Inferior parietal cortex (tissue), 1 donor: ENCODE measurements around the gene ART3.
"Not testable (repeated sequence)": the region's sequence is repeated elsewhere in the genome, so short reads cannot be mapped to it uniquely, and the experiment has no call there.

Experiments used
- DNase-seq: peaks from one replicate; pipeline ENCODE4 v3.0.0-alpha.2; 2016; ENCODE audit errors: extremely low spot score

ART3 gene, protein sequence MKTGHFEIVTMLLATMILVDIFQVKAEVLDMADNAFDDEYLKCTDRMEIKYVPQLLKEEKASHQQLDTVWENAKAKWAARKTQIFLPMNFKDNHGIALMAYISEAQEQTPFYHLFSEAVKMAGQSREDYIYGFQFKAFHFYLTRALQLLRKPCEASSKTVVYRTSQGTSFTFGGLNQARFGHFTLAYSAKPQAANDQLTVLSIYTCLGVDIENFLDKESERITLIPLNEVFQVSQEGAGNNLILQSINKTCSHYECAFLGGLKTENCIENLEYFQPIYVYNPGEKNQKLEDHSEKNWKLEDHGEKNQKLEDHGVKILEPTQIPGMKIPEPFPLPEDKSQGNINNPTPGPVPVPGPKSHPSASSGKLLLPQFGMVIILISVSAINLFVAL

DNA sequence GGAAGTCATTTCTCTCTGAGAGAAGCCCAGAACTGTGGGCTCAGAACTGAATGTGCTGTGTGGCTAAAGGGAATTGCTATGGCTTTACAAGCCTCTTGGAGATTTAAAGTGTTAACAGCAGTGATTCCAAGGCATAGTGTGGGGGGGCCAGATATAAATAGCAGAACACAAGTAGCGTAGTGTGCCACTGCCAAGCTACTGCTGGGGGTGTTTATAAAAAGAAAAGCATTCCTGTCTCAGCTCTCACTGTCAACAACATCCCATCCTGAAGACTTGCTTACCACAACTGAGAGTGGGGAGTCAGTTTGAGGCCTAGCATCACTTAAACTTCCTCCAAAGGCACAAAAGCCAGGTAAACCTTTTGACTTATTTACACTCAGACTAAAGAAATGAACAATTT is at the start of gene ART3:
ART3 (plus strand) TSS at position 242 of the 400 bp plus-strand sequence. CDS start 1,181 bp downstream, outside the sequence.
- peak; percentile 45 for DNase-seq

DNA sequence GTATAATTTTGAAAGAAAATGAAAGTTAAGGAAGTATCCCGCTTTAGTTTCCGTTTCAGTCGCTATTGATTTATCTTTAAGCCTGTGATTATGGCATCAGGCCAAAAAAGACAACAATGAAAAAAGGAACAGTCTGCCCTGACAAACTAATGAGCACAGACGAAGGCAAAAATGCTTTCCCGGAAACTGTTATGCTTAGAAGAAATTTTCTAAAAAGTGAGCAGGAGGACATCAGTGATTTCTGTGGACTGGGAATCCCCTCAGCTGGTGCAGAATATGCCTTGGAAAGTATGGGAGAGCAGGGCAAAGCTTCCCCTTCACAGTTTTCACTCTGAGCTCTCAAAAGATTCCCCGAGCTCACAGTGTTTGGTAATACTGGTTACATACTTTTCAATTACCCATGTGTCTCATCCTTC is 46.2 kb upstream of the ART3 start:
- peak; percentile 26 for DNase-seq

DNA sequence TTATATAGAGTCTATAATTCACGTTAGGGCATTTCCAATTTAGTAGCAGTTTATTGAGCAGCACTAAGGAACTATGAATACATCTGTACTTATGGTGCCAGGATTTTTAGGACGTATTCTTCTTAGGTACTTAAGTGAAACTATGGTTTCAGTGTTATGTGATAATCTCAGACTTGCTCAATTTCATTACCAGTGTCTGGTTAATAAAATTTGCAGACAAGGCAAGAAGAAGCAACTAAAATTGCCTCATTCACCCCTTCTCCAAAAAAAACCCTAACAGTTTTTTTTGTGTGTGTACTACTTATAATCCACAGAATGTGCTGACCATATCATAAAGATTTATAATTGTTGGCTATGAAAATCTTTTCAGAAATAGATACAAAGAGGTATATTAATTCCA is 45.2 kb upstream of the ART3 start:
- no peak for DNase-seq

DNA sequence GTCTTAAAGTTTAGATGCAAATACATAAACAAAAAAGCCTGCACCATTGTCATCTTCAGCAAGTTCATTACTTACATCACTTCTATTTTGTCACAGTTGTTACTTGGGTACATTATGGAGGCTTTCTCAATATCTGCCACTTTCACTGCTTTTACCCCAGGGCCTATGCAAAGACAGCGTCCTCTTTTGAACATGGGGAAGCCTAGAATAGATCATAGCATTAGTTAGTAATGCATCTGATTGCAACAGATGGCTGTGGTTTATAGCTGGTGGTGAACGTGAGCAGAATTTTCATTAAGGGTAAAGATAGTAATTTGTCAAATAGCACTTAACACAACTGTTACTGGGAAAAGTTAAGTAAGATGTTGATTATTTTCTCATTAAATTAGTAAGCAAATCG is 39.4 kb upstream of the ART3 start:
- no peak for DNase-seq

DNA sequence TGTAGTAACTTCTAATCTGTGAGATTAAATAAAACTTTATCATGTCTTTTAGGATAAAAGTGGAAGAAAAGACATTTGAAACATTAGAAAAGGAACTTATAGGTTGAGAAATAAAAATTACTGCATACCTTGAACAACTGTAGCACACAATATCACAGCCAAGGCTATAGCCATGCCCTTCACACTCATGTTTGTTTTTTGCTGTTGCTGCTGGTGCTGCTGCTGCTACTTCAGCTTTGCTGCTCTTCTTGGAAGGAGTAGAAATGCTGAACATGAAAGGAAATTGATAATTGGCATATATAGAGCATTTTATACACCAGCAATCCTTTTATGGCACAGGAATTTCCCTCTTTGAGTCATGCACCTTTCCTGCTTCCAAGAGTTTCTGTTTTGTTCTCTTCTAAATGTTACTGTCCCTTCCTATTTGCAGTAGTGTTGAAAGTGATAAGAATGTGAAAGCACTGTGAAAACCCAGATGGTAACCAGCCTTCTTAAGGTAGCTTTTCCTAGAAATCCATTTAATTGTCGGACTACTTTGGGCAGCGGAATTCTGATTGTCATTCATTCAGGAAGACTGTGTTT is 38.6 kb upstream of the ART3 start, which contains the start of gene CXCL11:
CXCL11 (minus strand) TSS at position 272 of the 582 bp plus-strand sequence; CDS start at position 189, 83 bp downstream.
- DNase-seq = no peak

DNA sequence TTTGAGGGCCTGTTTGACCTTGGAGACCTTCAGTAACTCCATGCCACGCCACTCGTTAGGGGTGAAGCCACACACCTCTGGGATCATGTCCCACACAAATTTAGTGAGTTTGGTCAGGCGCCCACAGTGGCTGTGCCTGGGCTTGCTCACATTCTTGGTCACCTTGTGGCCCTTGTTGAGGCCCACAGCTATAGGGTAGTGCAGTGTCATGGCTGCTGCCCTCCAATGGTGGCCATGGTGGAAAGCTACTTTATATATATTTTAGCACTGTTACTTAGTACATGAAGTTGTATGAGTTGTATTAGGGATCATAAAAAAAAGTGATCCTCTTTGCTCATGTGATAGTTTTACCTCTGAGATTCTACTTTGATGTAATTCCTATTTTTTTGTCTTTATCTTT is 37.7 kb upstream of the ART3 start:
- DNase-seq = no peak

DNA sequence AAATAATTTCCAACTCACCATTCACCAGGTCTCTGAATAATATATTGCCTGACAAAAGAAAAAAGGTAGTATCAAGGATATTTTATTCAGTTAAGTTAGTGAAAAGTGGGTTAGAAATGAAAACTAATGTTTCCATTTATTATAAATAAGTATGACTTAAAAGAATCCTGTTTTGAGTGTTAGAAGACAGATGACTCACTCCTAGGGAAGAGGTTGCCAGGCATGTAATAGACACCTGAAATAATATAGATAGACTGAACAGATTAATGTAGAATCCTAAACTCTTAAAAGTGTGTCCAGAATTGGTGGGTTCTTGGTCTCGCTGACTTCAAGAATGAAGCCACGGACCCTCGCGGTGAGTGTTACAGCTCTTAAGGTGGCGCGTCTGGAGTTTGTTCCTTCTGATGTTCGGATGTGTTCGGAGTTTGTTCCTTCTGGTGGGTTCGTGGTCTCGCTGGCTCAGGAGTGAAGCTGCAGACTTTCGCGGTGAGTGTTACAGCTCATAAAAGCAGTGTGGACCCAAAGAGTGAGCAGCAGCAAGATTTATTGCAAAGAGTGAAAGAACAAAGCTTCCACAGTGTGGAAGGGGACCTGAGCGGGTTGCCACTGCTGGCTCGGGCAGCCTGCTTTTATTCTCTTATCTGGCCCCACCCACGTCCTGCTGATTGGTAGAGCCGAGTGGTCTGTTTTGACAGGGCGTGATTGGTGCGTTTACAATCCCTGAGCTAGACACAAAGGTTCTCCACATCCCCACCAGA is 32.1 kb upstream of the ART3 start:
- DNase-seq = not testable (repeated sequence)

DNA sequence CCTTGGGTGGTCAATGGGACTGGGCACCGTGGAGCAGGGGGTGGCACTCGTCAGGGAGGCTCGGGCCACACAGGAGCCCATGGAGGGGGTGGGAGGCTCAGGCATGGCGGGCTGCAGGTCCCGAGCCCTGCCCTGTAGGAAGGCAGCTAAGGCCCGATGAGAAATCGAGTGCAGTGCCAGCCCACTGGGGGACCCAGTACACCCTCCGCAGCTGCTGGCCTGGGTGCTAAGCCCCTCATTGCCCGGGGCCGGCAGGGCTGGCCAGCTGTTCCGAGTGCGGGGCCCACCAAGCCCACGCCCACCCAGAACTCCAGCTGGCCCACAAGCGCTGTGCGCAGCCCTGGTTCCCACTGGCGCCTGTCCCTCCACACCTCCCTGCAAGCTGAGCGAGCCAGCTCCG is 31.2 kb upstream of the ART3 start:
- not testable (repeated sequence) for DNase-seq

DNA sequence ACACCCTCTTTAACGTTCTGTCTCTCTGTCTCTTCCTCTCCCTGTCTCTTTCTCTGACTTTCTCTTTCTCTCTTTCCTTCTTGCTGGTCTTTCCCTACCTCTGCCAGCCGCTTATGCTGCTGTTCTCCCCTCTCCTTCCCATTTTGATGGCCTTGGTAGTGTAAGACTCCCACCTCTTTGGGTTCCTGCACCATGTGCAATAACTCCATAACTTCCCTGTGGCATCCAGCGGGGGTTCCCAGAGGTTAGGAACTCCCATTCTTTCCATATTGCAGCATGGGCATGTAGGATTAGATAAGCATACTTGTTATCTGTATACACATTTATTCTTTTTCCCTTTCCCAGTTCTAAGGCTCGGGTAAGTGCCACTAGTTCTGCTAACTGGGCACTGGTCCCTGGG is 29.8 kb upstream of the ART3 start:
- DNase-seq = not testable (repeated sequence)

DNA sequence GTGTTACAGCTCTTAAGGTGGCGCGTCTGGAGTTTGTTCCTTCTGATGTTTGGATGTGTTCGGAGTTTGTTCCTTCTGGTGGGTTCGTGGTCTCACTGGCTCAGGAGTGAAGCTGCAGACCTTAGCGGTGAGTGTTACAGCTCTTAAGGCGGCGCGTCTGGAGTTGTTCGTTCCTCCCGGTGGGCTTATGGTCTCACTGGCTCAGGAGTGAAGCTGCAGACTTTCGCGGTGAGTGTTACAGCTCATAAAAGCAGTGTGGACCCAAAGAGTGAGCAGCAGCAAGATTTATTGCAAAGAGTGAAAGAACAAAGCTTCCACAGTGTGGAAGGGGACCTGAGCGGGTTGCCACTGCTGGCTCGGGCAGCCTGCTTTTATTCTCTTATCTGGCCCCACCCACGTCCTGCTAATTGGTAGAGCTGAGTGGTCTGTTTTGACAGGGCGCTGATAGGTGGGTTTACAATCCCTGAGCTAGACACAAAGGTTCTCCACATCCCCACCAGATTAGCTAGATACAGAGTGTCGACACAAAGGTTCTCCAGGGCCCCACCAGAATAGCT is 24.6 kb upstream of the ART3 start:
- not testable (repeated sequence) for DNase-seq

DNA sequence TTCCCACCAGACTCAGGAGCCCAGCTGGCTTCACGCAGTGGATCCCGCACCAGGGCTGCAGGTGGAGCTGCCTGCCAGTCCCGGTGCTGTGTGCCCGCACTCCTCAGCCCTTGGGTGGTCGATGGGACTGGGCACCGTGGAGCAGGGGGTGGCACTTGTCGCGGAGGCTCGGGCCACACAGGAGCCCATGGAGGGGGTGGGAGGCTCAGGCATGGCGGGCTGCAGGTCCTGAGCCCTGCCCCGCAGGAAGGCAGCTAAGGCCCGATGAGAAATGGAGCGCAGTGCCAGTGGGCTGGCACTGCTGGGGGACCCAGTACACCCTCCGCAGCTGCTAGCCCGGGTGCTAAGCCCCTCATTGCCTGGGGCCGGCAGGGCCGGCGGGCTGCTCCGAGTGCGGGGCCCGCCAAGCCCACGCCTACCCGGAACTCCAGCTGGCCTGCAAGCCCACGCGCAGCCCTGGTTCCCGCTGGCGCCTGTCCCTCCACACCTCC is 23.9 kb upstream of the ART3 start:
- not testable (repeated sequence) for DNase-seq

DNA sequence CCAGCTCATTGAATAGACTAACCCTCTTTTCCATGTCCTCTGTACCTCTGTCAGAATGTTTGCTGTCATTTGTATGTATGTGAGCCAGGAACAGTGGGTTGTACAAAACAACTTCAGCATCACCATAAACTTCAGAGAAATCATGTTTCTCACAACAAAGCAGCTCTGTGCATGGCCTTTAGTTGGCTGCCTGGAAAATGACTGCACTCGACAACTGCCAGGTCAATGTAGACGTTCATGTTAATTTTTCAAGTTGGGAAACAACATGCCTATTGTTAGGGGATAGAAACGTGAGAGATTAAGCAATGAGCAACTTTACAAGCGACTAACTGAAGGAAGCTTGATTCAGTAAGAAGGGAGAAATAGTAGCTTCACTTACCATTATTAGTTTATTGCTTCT is 20.8 kb upstream of the ART3 start:
- DNase-seq = no peak

DNA sequence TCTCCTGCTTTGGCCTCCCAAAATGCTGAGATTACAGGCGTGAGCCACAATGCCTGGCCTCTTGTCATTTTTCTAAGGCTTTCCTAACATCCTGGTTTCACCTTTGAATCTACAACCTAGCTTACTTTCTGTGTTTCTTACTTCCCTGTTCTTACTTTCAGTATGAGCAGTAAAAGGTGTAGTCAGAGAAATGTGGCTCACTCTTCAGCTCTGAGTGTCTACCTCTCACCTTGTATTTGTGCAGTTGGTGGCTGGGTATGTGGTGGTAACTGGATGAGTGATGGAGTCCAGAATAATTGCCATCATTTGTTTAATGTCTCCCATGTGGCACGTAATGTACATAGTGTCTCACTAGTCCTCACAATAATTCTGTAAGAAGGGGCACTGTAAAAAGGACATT is 19.5 kb upstream of the ART3 start:
- DNase-seq = no peak

DNA sequence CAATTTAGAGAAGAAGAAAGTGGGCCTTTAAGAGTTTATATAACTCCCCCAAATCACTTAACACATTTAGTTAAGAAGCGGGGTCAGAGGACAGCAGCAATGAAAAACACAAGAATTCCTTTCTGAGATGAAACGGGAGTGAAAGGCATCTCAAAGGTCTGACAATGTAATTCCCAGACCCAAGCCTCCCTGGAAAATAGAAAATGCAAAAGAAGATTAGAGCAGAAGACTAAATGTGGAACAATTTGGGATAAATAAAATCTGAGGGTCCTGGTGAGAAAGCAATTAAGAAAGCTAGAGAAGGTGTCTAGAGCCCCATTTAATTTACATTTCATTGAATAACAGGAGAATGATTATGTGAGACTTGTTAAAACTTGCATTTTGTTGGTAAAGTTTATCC is 19.1 kb upstream of the ART3 start:
- no peak for DNase-seq

DNA sequence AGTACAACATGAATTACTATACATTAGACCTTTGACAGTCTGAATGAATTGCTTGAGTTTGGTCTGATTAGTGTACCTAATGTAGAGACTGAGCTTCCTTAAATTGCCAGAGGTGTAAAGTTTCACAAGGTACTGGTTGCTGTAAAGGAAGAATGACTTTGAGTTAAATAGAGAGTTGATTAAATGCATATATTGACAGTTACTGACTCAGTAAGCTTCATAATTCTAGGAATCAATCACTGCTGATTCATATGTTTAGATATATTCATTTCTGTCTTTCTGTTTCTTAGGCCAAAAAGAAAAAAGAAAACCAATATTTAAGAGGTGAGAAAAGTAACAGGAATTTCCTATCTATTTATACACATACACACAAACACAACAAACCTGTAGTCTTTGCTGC is 16.2 kb upstream of the ART3 start:
- no peak for DNase-seq

DNA sequence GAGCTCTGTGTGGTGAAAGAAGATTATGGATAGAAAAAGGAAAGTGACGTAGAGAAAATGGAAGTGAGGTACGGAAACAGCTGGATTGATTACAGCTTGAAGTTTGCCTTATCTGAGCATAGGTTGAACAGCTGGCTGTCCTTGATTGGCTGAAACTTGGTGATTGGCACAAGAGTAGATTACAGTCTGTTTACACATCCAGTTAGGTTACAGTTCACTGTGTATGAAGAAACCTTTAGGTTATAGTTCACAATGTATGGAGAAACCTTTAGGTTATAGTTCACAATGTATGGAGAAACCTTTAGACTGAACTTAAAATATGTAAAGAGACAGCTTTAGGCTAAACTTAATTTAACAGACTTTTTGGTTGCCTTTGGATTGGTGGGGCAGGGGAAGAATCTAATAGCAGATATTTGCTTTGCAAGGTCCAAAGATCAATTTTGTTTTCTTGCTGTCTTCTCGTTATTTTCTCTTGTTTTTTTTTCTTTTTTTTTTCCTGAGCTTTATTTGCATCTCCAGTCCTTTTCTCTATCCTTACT is 15.6 kb upstream of the ART3 start:
- no peak for DNase-seq

DNA sequence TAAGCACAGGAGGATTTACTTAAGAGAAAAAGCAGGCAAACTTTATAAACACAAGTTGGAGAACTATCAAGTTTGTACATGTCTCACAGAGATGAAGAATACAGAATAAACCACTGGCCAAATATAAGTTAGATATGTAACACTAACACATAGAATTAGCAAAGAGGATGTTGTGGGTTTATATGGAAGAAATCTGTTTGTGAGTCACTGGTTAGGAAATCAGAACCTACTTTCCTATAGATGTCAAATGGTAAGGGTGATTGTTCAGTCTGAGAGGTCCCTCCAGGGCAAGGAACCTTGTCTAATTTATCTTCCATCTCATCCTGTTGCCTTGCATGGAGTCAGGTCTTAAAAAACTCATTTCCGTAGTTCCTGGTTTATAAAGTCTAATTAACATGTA is 14.8 kb upstream of the ART3 start:
- DNase-seq = no peak

DNA sequence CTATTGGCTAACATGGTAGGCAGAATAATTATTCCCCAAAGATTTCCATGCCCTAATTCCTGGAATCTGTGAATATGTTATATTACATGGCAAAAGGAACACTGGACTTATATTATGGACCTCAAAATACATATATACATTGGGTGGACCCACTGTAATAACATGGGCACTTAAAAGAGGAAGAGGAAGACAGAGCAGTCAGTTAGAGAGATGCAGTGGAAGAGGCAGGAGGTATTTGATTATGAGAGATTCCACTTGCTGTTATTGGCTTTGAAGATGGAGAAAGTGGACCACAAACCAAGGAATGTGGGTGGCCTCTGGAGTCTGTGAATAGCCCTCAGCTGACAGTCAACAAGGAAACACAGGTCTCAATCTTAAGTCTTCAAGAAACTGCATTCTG is 14.0 kb upstream of the ART3 start:
- DNase-seq = no peak

DNA sequence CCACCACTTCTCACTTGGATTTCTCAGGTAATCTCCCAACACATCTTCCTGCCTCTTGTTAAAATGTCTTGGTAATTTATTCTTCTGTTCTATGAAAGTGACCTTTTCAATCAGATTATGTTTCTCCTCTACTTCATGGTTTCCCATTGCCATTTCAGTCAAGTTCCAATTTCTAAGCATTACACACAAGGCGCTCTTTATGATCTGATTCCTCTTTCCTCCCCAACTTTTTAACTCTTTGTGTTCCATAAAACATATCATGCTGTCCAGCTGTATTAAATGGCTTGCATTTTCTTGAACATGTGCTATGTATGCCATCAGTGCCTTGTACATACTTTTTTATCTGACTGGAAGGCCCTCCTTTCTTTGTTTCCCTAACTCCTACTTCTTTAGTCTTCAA is 13.1 kb upstream of the ART3 start:
- no peak for DNase-seq

DNA sequence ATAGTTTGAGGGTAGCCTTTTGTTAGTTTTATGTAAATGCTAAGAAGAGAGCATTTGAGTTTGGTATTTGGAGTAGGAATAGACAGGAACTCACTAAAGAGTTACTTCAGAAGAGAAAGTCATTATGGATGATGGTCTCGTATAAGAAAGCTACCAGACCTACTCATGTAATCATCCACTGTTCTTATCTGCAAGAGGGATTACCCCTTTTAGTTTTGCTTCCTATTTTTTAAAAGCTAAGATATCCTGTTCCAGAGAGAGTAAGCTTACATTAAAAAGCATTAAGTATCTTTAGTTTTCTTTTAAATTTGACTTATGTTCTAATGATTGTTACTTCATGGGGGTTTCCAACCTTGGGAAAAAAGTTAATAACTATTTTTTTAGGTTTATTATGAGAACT is 12.5 kb upstream of the ART3 start:
- peak; percentile 0 for DNase-seq

DNA sequence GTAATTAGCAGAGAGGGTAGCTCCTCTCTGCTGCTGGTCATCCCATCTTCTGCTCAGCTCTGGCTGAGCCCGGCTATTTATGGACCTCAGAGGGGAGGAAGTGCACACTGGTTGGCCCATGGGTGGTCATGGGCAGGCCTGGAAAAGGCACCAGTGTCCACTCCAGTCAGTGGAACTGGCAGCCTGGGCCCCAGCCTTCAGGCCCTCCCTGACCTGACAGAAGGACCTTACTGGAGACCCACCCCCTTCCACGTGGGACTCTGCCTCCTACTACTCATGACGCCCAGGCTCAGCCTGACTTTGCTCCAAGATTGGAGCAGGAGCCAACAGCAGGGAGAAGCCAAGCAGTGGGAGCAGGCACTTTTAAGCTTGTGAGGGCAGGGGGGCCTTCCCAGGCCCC is 8.0 kb upstream of the ART3 start:
- no peak for DNase-seq
